PC-9 (cell line): Measurements from ENCODE around the gene PPARA. TPM values are rescaled to one million over a fixed set of nuclear protein-coding genes. Genes with fewer than 3 reads are reported as not detected.

Source experiments
- BruUV-seq: library from RNA; stranded (reverse); fragments of 400-500 nt; replicated peaks from 2 replicates; lab custom pipeline; 2021; lab: Mats Ljungman, UMichigan
- CTCF ChIA-PET: fragments of 300-600 bp; sonication (Branson Sonifier 250); formaldehyde crosslinking; loops from one replicate; lab custom pipeline; 2022; ENCODE audit warnings: antibody characterized with exemption; lab: Charles Lee
- POLR2A ChIA-PET: fragments of 300-600 bp; sonication (Branson Sonifier 250); formaldehyde crosslinking; loops from one replicate; lab custom pipeline; 2022; ENCODE audit warnings: antibody characterized with exemption; ENCODE audit not compliant: unreplicated experiment; lab: Charles Lee
- DNase-seq, 2 experiments: peaks; one replicate each; pipeline versions ENCODE4 v3.0.0 to v3.0.0-alpha.2; 2015 to 2022; ENCODE audit warnings: mixed read lengths in 1 of 2
- H2AFZ ChIP-seq: fragments of 200-600 bp; sonication (generic); 2 replicates; pipeline ENCODE4 v1.8.1; 2017; ENCODE audit warnings: antibody characterized with exemption
- H3F3A ChIP-seq: fragments of 200-600 bp; sonication (generic); 2 replicates; pipeline ENCODE4 v1.8.1; 2017; ENCODE audit warnings: antibody characterized with exemption, mild to moderate bottlenecking, low read depth; ENCODE audit not compliant: insufficient read depth
- H3K27ac ChIP-seq: fragments of 200-600 bp; sonication (generic); 2 replicates; pipeline ENCODE4 v1.6.1; 2016; ENCODE audit warnings: mixed run types
- H3K27me3 ChIP-seq: fragments of 200-600 bp; sonication (generic); 2 replicates; pipeline ENCODE4 v1.6.1; 2016; ENCODE audit warnings: low read depth, mixed run types; ENCODE audit not compliant: insufficient read depth
- H3K36me3 ChIP-seq: fragments of 200-600 bp; sonication (generic); 2 replicates; pipeline ENCODE4 v1.6.1; 2016; ENCODE audit warnings: low read depth, mixed run types
- H3K4me1 ChIP-seq: fragments of 200-600 bp; sonication (generic); replicated peaks from 2 replicates; pipeline ENCODE4 v1.6.1; 2016; ENCODE audit warnings: mixed run types; ENCODE audit not compliant: insufficient read depth
- H3K4me2 ChIP-seq: fragments of 200-600 bp; sonication (generic); 2 replicates; pipeline ENCODE4 v1.6.1; 2017; ENCODE audit warnings: mixed run types
- H3K4me3 ChIP-seq: fragments of 200-600 bp; sonication (generic); 2 replicates; pipeline ENCODE4 v1.6.1; 2016; ENCODE audit warnings: mixed run types
- H3K79me2 ChIP-seq: fragments of 200-600 bp; sonication (generic); 2 replicates; pipeline ENCODE4 v1.6.1; 2017; ENCODE audit warnings: low read depth, mixed run types
- H3K9me2 ChIP-seq: fragments of 200-600 bp; sonication (generic); 2 replicates; pipeline ENCODE4 v1.8.1; 2017; ENCODE audit warnings: mild to moderate bottlenecking; ENCODE audit not compliant: insufficient read depth
- H3K9me3 ChIP-seq: fragments of 200-600 bp; sonication (generic); 2 replicates; pipeline ENCODE4 v1.8.1; 2016; ENCODE audit warnings: low read depth; ENCODE audit not compliant: insufficient read depth
- H4K20me1 ChIP-seq: fragments of 200-600 bp; sonication (generic); 2 replicates; pipeline ENCODE4 v1.8.1; 2017; ENCODE audit not compliant: insufficient read depth
- EZH2 ChIP-seq: fragments of 200-600 bp; sonication (generic); IDR thresholded peaks from 2 replicates; pipeline ENCODE4 v1.8.0; 2017; ENCODE audit warnings: antibody characterized with exemption, low read depth
- intact Hi-C: fragments of 100-400 bp; cut with micrococcal nuclease; formaldehyde crosslinking; loops from one replicate; pipeline ENCODE4 v1.10.0; 2022; ENCODE audit not compliant: unreplicated experiment
- total RNA-seq: library from RNA; stranded (reverse); gene quantifications from 2 replicates; pipeline ENCODE4 v1.2.3, GENCODE V29; 2021
- TF ChIP-seq, protein P1 (sequence below): fragments of 200-600 bp; sonication (generic); conservative IDR thresholded peaks from 2 replicates; pipeline ENCODE4 v1.6.1; 2017; ENCODE audit warnings: mixed run types, antibody characterized with exemption, mild to moderate bottlenecking, moderate library complexity

The PPARA gene
- total RNA-seq, 1 experiment from 2014 or later = 43.9 TPM

DNA sequence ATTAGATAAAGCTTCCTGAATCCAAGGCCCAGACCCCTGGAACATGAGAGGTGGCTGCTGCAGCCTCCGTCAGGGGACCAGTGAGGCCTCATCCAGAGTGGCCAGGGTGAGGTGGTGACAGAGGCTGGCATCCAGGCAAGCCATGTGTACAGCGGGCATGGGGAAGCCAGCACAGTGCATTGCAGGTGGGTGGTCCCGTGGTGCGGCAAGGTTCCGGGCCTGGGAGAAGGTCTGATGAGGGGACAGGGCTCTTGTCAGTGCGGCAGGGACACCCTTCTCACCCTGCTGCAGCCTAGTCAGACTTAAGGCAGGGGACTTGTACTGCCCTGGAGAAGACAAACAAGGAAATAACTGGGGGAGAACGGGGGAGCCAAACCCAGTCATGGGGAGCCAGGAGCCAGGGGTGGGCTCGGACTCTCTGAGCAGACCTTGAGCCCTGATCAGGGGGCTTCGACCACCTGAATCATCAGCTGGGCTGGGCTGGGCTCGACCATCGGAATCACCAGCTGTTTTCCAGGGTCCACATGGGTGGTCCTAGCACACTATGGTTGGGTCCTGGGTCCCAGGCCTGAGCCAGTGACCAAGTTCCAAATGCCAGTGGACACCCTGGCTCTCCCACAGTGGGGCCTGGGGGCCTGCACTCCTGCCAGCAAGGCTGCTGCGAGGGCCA lies 122.6 kb downstream of the PPARA start:
- no peak overlapping the region for H3K4me3 ChIP-seq
- H3F3A ChIP-seq = no peaks in the 10 kb centered on the region
- 0 out of 2 replicates have a peak, but pooled peaks cover 6% of the 10 kb centered on the region for H3K4me1 ChIP-seq
- no peak for DNase-seq
- no peaks in the 10 kb centered on the region for H4K20me1 ChIP-seq
- TF ChIP-seq EZH2 = no peak
- TF ChIP-seq, protein P1, sequence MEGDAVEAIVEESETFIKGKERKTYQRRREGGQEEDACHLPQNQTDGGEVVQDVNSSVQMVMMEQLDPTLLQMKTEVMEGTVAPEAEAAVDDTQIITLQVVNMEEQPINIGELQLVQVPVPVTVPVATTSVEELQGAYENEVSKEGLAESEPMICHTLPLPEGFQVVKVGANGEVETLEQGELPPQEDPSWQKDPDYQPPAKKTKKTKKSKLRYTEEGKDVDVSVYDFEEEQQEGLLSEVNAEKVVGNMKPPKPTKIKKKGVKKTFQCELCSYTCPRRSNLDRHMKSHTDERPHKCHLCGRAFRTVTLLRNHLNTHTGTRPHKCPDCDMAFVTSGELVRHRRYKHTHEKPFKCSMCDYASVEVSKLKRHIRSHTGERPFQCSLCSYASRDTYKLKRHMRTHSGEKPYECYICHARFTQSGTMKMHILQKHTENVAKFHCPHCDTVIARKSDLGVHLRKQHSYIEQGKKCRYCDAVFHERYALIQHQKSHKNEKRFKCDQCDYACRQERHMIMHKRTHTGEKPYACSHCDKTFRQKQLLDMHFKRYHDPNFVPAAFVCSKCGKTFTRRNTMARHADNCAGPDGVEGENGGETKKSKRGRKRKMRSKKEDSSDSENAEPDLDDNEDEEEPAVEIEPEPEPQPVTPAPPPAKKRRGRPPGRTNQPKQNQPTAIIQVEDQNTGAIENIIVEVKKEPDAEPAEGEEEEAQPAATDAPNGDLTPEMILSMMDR = no peak
- no peaks in the 10 kb centered on the region for H3K27me3 ChIP-seq
- H3K4me2 ChIP-seq = no peak overlapping the region
- BruUV-seq = no TSS peak
- H2AFZ ChIP-seq = no peak overlapping the region
- ChIA-PET POLR2A (no interaction called here), CTCF (no interaction called here)
- peaks cover 8% of the 10 kb centered on the region; the same call in 1 of the 2 replicates for H3K36me3 ChIP-seq
- intact Hi-C loops = no loop called here
- H3K79me2 ChIP-seq = peaks cover 4% of the 10 kb centered on the region; the same call in 1 of the 2 replicates
- no peaks in the 10 kb centered on the region for H3K9me3 ChIP-seq
- no peaks in the 10 kb centered on the region for H3K9me2 ChIP-seq
- H3K27ac ChIP-seq = no peak overlapping the region

DNA sequence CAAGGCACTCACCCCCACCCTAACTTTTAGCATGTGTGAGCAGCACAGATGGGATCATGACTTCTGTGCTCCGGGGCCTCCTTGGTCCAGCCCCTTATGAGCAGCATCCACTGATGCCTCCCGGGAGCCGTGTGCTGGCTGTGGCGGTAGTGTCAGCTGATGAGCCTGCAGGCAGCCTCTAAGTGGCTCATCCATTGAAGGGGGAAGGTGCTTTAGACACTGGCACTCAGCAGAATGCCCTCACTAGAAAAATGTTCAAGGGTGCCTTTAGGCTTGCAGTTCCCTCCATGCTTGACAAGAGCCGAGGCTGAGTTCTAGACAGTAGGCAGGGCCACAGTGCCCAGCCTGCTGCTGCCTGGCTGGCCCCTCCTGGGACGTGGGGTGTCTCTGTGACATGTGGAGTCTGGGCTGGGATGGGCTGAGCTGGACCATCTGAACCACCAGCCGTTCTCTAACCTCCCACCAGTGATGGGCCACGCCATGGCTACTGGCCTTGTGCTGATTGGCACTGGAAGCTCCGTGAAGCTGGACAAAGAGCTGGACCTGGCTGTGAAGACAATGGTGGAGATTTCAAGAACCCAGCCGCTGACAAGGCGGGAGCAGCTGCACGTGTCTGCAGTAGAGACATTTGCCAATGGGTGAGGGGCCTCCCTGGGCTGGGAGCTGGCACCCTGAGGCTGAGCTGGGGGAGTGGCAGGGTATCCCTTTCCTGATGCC lies 123.3 kb downstream of the PPARA start:
- H3K9me2 ChIP-seq = no peaks in the 10 kb centered on the region
- peaks cover 8% of the 10 kb centered on the region; the same call in 1 of the 2 replicates for H3K36me3 ChIP-seq
- TF ChIP-seq, protein P1 = no peak
- no peak for TF ChIP-seq EZH2
- H3K79me2 ChIP-seq = no peaks in the 10 kb centered on the region
- no peak overlapping the region for H2AFZ ChIP-seq
- no peaks in the 10 kb centered on the region for H3K9me3 ChIP-seq
- no peaks in the 10 kb centered on the region for H3F3A ChIP-seq
- ChIA-PET POLR2A (no interaction called here), CTCF (no interaction called here)
- no peaks in the 10 kb centered on the region for H4K20me1 ChIP-seq
- intact Hi-C loops = no loop called here
- BruUV-seq = no TSS peak
- H3K27me3 ChIP-seq = no peaks in the 10 kb centered on the region
- no peak overlapping the region for H3K27ac ChIP-seq
- no peak for DNase-seq
- H3K4me3 ChIP-seq = no peak overlapping the region
- no peak overlapping the region for H3K4me2 ChIP-seq
- 0 out of 2 replicates have a peak, but pooled peaks cover under 1% of the 10 kb centered on the region for H3K4me1 ChIP-seq

DNA sequence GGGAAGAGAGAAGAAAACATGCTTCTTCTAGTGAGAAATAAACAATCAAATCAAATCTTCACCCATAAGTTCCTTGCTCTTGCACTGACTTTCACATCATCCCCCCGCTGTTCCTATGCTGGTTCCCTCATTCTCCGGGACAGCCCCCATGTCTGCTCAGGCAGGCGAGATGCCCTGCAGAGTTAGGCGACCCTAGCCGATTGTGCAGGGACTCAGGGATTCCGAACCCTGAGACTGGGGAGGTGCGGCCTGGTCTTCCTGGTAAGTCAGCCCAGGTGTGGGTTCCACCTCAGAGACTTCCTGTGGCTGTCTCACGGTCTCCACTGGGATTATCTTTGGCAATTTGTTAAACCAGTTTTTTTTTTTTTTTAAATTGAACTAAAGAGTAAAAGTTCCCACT lies 124.1 kb downstream of the PPARA start:
- TF ChIP-seq, protein P1 = no peak
- TF ChIP-seq EZH2 = no peak
- POLR2A ChIA-PET = no interaction called here
- Histone ChIP-seq H3K36me3 (peaks cover 8% of the 10 kb centered on the region; the same call in 1 of the 2 replicates), H3K9me3 (no peaks in the 10 kb centered on the region), H3K4me2 (no peak overlapping the region), H3K9me2 (no peaks in the 10 kb centered on the region), H4K20me1 (no peaks in the 10 kb centered on the region), H3K4me3 (no peak overlapping the region), H3K4me1 (no peaks in the 10 kb centered on the region), H3K27ac (no peak overlapping the region), H2AFZ (no peak overlapping the region), H3K79me2 (no peaks in the 10 kb centered on the region), H3F3A (no peaks in the 10 kb centered on the region), H3K27me3 (no peaks in the 10 kb centered on the region)
- no peak for DNase-seq
- intact Hi-C loops = no loop called here
- CTCF ChIA-PET = no interaction called here
- no TSS peak for BruUV-seq
